CD4-positive, alpha-beta T cell treated with Interferon alpha-2 for 1 hour (primary cell): Measurements from ENCODE around the gene HSD11B2.

Experiments
- DNase-seq, 2 donors: peaks; one replicate each; pipeline ENCODE4 v3.0.0-alpha.2; 2020 to 2022

HSD11B2 gene

GRCh38 chr16:67454852-67455251 is 23.9 kb downstream of the HSD11B2 start:
- no peak for DNase-seq

- peak in 1 of 2 donors; percentile 12 for DNase-seq
Observed at GRCh38 chr16:67456391-67457081, 25.6 kb downstream of the HSD11B2 start.

- no peak for DNase-seq
Observed at GRCh38 chr16:67457611-67458010, 26.7 kb downstream of the HSD11B2 start.

GRCh38 chr16:67458121-67458641 is 27.3 kb downstream of the HSD11B2 start:
- no peak for DNase-seq

- no peak for DNase-seq
Observed at GRCh38 chr16:67459066-67459860, 28.3 kb downstream of the HSD11B2 start.

- DNase-seq, result no peak
Observed at GRCh38 chr16:67459861-67460150, 28.9 kb downstream of the HSD11B2 start.

- no peak for DNase-seq
Observed at GRCh38 chr16:67460168-67460567, 29.2 kb downstream of the HSD11B2 start.

GRCh38 chr16:67460961-67461360 is 30.0 kb downstream of the HSD11B2 start:
- DNase-seq, result no peak

- DNase-seq, result no peak
Observed at GRCh38 chr16:67461600-67462278, 30.8 kb downstream of the HSD11B2 start.

GRCh38 chr16:67462279-67462655 is 31.3 kb downstream of the HSD11B2 start:
- DNase-seq, result no peak

GRCh38 chr16:67463059-67463458 is 32.1 kb downstream of the HSD11B2 start:
- no peak for DNase-seq

- no peak for DNase-seq
Observed at GRCh38 chr16:67463691-67464090, 32.8 kb downstream of the HSD11B2 start.

GRCh38 chr16:67464565-67464964 is 33.6 kb downstream of the HSD11B2 start:
- DNase-seq, result no peak

GRCh38 chr16:67466581-67466980 is 35.7 kb downstream of the HSD11B2 start:
- no peak for DNase-seq

GRCh38 chr16:67468731-67469130 is 37.8 kb downstream of the HSD11B2 start:
- no peak for DNase-seq

GRCh38 chr16:67470359-67470758 is 39.4 kb downstream of the HSD11B2 start:
- DNase-seq, result no peak

- no peak for DNase-seq
Observed at GRCh38 chr16:67471758-67472384, 41.0 kb downstream of the HSD11B2 start.

- DNase-seq, result no peak
Observed at GRCh38 chr16:67474551-67475455, 43.9 kb downstream of the HSD11B2 start.

- DNase-seq, result no peak
Observed at GRCh38 chr16:67477960-67478554, 47.1 kb downstream of the HSD11B2 start.

- peak; percentile 98 to 99 for DNase-seq
Observed at GRCh38 chr16:67480833-67481560, 50.1 kb downstream of the HSD11B2 start, which contains the start of gene ATP6V0D1. Gene ATP6V0D1, minus strand, starts transcription at chr16:67481157. Its CDS starts 71 bp downstream, at chr16:67481086.
